HG03460 (cell line): ENCODE measurements around the gene NUS1.
"Not testable (repeated sequence)": the region's sequence is repeated elsewhere in the genome, so short reads cannot be mapped to it uniquely, and the experiment has no call there.

Experiments
- ATAC-seq: cut with Tn5 transposase; IDR thresholded peaks from one replicate; pipeline ENCODE4 v1.9.1; 2021; ENCODE audit not compliant: unreplicated experiment

NUS1 gene

GRCh38 chr6:117674991-117675657 lies at the start of gene NUS1:
Gene NUS1 (plus strand): TSS chr6:117675469. CDS start chr6:117675671, 202 bp downstream.
- ATAC-seq, result peak; percentile 98

- ATAC-seq, result no peak
These were observed 47.7 kb upstream of the NUS1 start for GRCh38 chr6:117627533-117627932.

GRCh38 chr6:117629119-117629660 lies 46.1 kb upstream of the NUS1 start:
- ATAC-seq, result no peak

- ATAC-seq, result no peak
These were observed 37.5 kb upstream of the NUS1 start for GRCh38 chr6:117637770-117638169.

- no peak for ATAC-seq
These were observed 32.3 kb upstream of the NUS1 start for GRCh38 chr6:117642976-117643375.

GRCh38 chr6:117651984-117652383 lies 23.3 kb upstream of the NUS1 start:
- not testable (repeated sequence) for ATAC-seq

- ATAC-seq, result no peak
These were observed 21.3 kb upstream of the NUS1 start for GRCh38 chr6:117653949-117654348.

GRCh38 chr6:117655380-117655779 lies 19.9 kb upstream of the NUS1 start:
- no peak for ATAC-seq

GRCh38 chr6:117666881-117667280 lies 8.4 kb upstream of the NUS1 start:
- ATAC-seq, result no peak

GRCh38 chr6:117668736-117669135 lies 6.5 kb upstream of the NUS1 start:
- ATAC-seq, result no peak

- ATAC-seq, result no peak
These were observed 766 bp upstream of the NUS1 start for GRCh38 chr6:117674503-117674902.

GRCh38 chr6:117675658-117676301 lies 511 bp downstream of the NUS1 start:
- ATAC-seq, result peak; percentile 18

GRCh38 chr6:117676577-117677218 lies 1.4 kb downstream of the NUS1 start:
- ATAC-seq, result no peak

GRCh38 chr6:117677553-117678141 lies 2.4 kb downstream of the NUS1 start:
- no peak for ATAC-seq

GRCh38 chr6:117681162-117681741 lies 6.0 kb downstream of the NUS1 start:
- no peak for ATAC-seq

- ATAC-seq, result no peak
These were observed 9.5 kb downstream of the NUS1 start for GRCh38 chr6:117684749-117685148.

- no peak for ATAC-seq
These were observed 10.1 kb downstream of the NUS1 start for GRCh38 chr6:117685359-117685758.

GRCh38 chr6:117687021-117687648 lies 11.9 kb downstream of the NUS1 start:
- ATAC-seq, result no peak

- not testable (repeated sequence) for ATAC-seq
These were observed 14.3 kb downstream of the NUS1 start for GRCh38 chr6:117689584-117689983.

- no peak for ATAC-seq
These were observed 31.2 kb downstream of the NUS1 start for GRCh38 chr6:117706504-117706903.
